HEK293 (cell line): ENCODE measurements around the gene AIFM1.

Experiments used
- CTCF ChIA-PET: fragments of 350-600 bp; formaldehyde crosslinking; extraction: SDS; loops from one replicate; lab custom pipeline; 2021; ENCODE audit warnings: antibody characterized with exemption; lab: Yijun Ruan, JAX
- POLR2A ChIA-PET: fragments of 300-600 bp; formaldehyde crosslinking; extraction: SDS; loops from one replicate; lab custom pipeline; 2020; ENCODE audit warnings: antibody characterized with exemption, inconsistent platforms; lab: Yijun Ruan, JAX
- H3K27ac ChIP-seq: fragments of 200-500 bp; sonication (Bioruptor generic); 2 replicates; pipeline ENCODE4 v1.5.1; 2014; ENCODE audit warnings: low read depth, low read length, control low read depth, inconsistent platforms; ENCODE audit errors: extremely low read depth
- H3K36me3 ChIP-seq, 2 experiments: fragments of 200-500 bp in 1 of 2; sonication (Bioruptor generic) in 1 of 2; 1 replicate in 1 of 2; 2 replicates in 1 of 2; pipeline ENCODE4 v1.5.1; 2014 to 2017; ENCODE audit warnings: inconsistent platforms in 2 of 2, low read length in 2 of 2; ENCODE audit not compliant: control insufficient read depth in 2 of 2, insufficient read depth in 1 of 2
- H3K4me1 ChIP-seq: fragments of 200-500 bp; sonication (Bioruptor generic); 2 replicates; pipeline ENCODE4 v1.5.1; 2014; ENCODE audit warnings: mild to moderate bottlenecking, low read length, inconsistent platforms; ENCODE audit not compliant: control insufficient read depth, insufficient read depth
- H3K4me3 ChIP-seq: 2 replicates; pipeline ENCODE4 v1.5.1; 2011; ENCODE audit warnings: low read depth, mild to moderate bottlenecking, control low read depth, low read length, moderate library complexity
- H3K9me3 ChIP-seq: fragments of 200-500 bp; sonication (Bioruptor generic); 2 replicates; pipeline ENCODE4 v1.5.1; 2014; ENCODE audit warnings: low read depth, low read length, inconsistent platforms; ENCODE audit not compliant: control insufficient read depth, insufficient read depth
- FEZF1 ChIP-seq: fragments of 450-650 bp; formaldehyde crosslinking; IDR thresholded peaks from 2 replicates; pipeline ENCODE4 v1.5.1; 2016; ENCODE audit warnings: missing biosample characterization, missing genetic modification characterization
- GLI2 ChIP-seq: fragments of 450-650 bp; formaldehyde crosslinking; IDR thresholded peaks from 2 replicates; pipeline ENCODE4; 2017; ENCODE audit warnings: missing biosample characterization, missing genetic modification characterization, low read depth, borderline replicate concordance
- GLI4 ChIP-seq: fragments of 450-650 bp; formaldehyde crosslinking; IDR thresholded peaks from 2 replicates; pipeline ENCODE4 v1.5.1; 2016; ENCODE audit warnings: missing biosample characterization, missing genetic modification characterization
- PRDM6 ChIP-seq: fragments of 450-650 bp; formaldehyde crosslinking; IDR thresholded peaks from 2 replicates; pipeline ENCODE4 v1.5.1; 2017; ENCODE audit warnings: missing biosample characterization, missing genetic modification characterization
- SP2 ChIP-seq: fragments of 450-650 bp; formaldehyde crosslinking; IDR thresholded peaks from 2 replicates; pipeline ENCODE4 v1.5.1; 2016; ENCODE audit warnings: missing biosample characterization, missing genetic modification characterization
- TCF7L2 ChIP-seq: IDR thresholded peaks from 2 replicates; pipeline ENCODE4 v1.6.1; 2011; ENCODE audit warnings: low read depth, mild to moderate bottlenecking, inconsistent platforms, low read length, moderate library complexity, borderline replicate concordance
- ZBTB21 ChIP-seq: fragments of 450-650 bp; formaldehyde crosslinking; IDR thresholded peaks from 2 replicates; pipeline ENCODE4 v1.5.1; 2017; ENCODE audit warnings: missing biosample characterization, missing genetic modification characterization
- ZNF114 ChIP-seq: fragments of 450-650 bp; formaldehyde crosslinking; IDR thresholded peaks from 2 replicates; pipeline ENCODE4 v1.5.0; 2017; ENCODE audit warnings: missing biosample characterization, missing genetic modification characterization
- ZNF280C ChIP-seq: fragments of 450-650 bp; formaldehyde crosslinking; IDR thresholded peaks from 2 replicates; pipeline ENCODE4 v1.5.1; 2016; ENCODE audit warnings: missing biosample characterization, missing genetic modification characterization
- ZNF394 ChIP-seq: fragments of 450-650 bp; formaldehyde crosslinking; IDR thresholded peaks from 2 replicates; pipeline ENCODE4 v1.5.1; 2016; ENCODE audit warnings: missing biosample characterization, missing genetic modification characterization, mild to moderate bottlenecking, moderate library complexity, borderline replicate concordance
- ZNF621 ChIP-seq: fragments of 450-650 bp; formaldehyde crosslinking; IDR thresholded peaks from 2 replicates; pipeline ENCODE4 v1.5.1; 2017; ENCODE audit warnings: missing biosample characterization, missing genetic modification characterization
- ZNF623 ChIP-seq: fragments of 450-650 bp; formaldehyde crosslinking; IDR thresholded peaks from 2 replicates; pipeline ENCODE4 v1.5.1; 2016; ENCODE audit warnings: missing biosample characterization, missing genetic modification characterization
- ZNF654 ChIP-seq: fragments of 450-650 bp; formaldehyde crosslinking; IDR thresholded peaks from 2 replicates; pipeline ENCODE4 v1.5.1; 2016; ENCODE audit warnings: low read depth, missing biosample characterization, missing genetic modification characterization
- ZNF707 ChIP-seq: fragments of 450-650 bp; formaldehyde crosslinking; IDR thresholded peaks from 2 replicates; pipeline ENCODE4 v1.5.1; 2016; ENCODE audit warnings: missing biosample characterization, missing genetic modification characterization
- ZNF768 ChIP-seq: fragments of 450-650 bp; formaldehyde crosslinking; IDR thresholded peaks from 2 replicates; pipeline ENCODE4 v1.5.1; 2018; ENCODE audit warnings: missing biosample characterization, mild to moderate bottlenecking, missing genetic modification characterization
- ZSCAN18 ChIP-seq: fragments of 450-650 bp; formaldehyde crosslinking; IDR thresholded peaks from 2 replicates; pipeline ENCODE4 v1.5.1; 2016; ENCODE audit warnings: missing biosample characterization, missing genetic modification characterization
- ZSCAN5A ChIP-seq: fragments of 450-650 bp; formaldehyde crosslinking; IDR thresholded peaks from 2 replicates; pipeline ENCODE4 v1.5.1; 2016; ENCODE audit warnings: missing biosample characterization, missing genetic modification characterization

AIFM1 gene

GRCh38 chrX:130212371-130212770, 46.7 kb upstream of the AIFM1 start:
- H3K4me3 ChIP-seq: no peak overlapping the region
- CTCF ChIA-PET: interaction anchor here (0.7 kb wide), 1 partner anchor 56 kb away, joined by 6 read pairs; no protein-coding TSS in a partner anchor

GRCh38 chrX:130211415-130212186, 46.0 kb upstream of the AIFM1 start:
- TF ChIP-seq ZNF768: no peak
- TF ChIP-seq SP2 (tag by site-specific recombination): no peak
- TF ChIP-seq ZNF114: no peak
- no peak for TF ChIP-seq ZNF621 (tag by site-specific recombination)
- no peak for TF ChIP-seq TCF7L2
- no peak for TF ChIP-seq ZNF707 (tag by site-specific recombination)
- no peak for TF ChIP-seq ZNF654 (tag by site-specific recombination)
- no peak for TF ChIP-seq ZNF280C (tag by site-specific recombination)
- TF ChIP-seq ZSCAN18 (tag by site-specific recombination): no peak
- no peak for TF ChIP-seq ZNF623 (tag by site-specific recombination)
- TF ChIP-seq GLI2 (tag by site-specific recombination): no peak
- no peak for TF ChIP-seq FEZF1
- TF ChIP-seq ZSCAN5A (tag by site-specific recombination): no peak
- TF ChIP-seq ZNF394 (tag by site-specific recombination): no peak
- TF ChIP-seq GLI4 (tag by site-specific recombination): no peak
- ChIA-PET CTCF (interaction anchor here (0.7 kb wide), 1 partner anchor 55 kb away, joined by 6 read pairs; no protein-coding TSS in a partner anchor), POLR2A (no interaction called here)
- H3K36me3 ChIP-seq: peaks cover 17 to 52% of the 10 kb centered on the region in 2 experiments
- H3K27ac ChIP-seq: no peak overlapping the region
- no peak overlapping the region for H3K4me3 ChIP-seq
- no peaks in the 10 kb centered on the region for H3K4me1 ChIP-seq
- no peaks in the 10 kb centered on the region for H3K9me3 ChIP-seq

More at GRCh38 chrX:130212371-130212770, 46.7 kb upstream of the AIFM1 start:
- TF ChIP-seq ZBTB21 (tag by site-specific recombination): no peak
- TF ChIP-seq PRDM6 (tag by site-specific recombination): no peak
- TF ChIP-seq, all 188 proteins: peak for 0
- no peaks in the 10 kb centered on the region for H3K9me3 ChIP-seq
- no peak overlapping the region for H3K27ac ChIP-seq
- POLR2A ChIA-PET: no interaction called here
- H3K4me1 ChIP-seq: no peaks in the 10 kb centered on the region
- H3K36me3 ChIP-seq: peaks cover 19 to 55% of the 10 kb centered on the region in 2 experiments
